Measurements from ENCODE around the gene R3HCC1L.

The R3HCC1L gene

DNA sequence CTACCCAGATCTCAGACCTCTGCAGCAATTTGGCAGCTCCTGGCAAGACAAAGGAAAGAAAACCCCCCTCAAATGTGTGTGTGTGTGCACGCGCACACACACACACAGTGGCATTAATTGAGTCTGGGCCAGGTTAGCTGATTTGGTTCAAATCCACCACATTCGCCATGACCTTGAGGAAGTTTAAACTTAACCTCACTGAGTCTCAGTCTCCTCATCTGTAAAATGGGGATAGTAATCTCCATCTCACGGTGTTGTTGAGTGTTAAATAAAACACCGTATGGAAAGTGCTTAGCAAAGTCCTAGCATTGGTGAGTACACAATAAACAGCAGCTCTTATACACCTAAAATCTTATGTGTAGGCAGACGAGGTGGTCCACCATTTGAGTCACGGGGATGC is 128.6 kb downstream of the R3HCC1L start:
- DNase-seq: no peak

- DNase-seq: no peak
Observed at GRCh38 chr10:98264378-98265065, 130.1 kb downstream of the R3HCC1L start.

GRCh38 chr10:98265403-98266378 is 131.2 kb downstream of the R3HCC1L start:
- no peak for DNase-seq

DNA sequence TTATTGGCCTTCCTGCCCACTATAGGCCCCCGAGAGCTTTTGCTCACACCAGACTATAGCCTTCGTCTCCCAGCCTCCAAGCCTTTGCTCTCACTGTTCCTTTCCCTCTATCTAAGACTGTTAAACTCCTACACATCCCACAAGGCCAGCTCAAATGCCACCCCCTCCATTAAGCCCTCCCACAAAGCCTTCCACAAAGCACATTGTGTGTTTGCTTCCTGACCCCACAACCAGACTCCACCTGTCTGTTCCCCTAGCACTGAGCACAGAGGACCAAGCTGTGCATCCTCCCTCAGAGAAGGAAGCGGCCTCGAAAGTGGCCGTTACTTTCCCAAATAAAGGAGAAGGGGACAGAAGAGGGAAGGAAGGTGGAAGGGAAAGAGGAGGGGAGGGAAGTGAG is 132.2 kb downstream of the R3HCC1L start:
- no peak for DNase-seq

DNA sequence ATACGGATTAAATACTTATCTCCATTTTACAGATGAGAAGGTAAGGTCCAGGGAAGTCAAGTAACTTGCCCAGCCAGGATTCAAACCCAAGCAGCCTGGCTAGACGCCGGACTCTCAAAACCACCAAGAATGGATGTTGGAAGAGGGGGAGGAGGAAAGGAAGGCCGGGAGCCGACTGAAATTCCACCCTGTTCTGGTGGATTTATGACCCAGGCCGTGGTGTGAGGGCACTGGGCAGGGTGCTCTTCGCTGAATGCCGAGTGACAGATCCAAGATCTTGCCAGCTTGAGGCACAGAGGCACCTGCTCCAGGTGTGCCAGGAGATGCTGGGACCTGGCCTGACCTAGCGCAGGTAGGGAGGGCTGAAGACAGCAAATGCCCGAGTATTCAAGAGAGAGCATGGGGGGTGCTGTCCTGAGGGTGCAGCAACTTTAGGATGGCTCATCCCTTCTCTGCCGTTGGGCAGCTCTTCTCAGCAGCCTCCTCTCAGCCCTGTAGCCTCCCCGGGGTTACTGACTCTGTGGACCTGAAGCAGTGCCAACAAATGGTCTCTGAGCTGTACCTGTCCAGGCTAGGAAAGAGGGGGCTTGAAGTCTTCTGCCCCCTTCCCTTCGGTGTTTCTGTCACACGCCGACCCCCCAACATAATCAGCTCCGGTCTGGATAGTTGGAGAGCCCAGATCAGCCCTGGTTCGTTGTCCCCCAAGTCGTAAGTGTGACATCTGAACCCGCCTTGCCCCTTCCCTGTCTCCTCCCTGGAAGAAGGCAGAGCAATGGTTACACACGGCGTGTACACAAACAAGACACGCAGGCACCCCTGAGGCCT is 132.8 kb downstream of the R3HCC1L start:
- no peak for DNase-seq

DNA sequence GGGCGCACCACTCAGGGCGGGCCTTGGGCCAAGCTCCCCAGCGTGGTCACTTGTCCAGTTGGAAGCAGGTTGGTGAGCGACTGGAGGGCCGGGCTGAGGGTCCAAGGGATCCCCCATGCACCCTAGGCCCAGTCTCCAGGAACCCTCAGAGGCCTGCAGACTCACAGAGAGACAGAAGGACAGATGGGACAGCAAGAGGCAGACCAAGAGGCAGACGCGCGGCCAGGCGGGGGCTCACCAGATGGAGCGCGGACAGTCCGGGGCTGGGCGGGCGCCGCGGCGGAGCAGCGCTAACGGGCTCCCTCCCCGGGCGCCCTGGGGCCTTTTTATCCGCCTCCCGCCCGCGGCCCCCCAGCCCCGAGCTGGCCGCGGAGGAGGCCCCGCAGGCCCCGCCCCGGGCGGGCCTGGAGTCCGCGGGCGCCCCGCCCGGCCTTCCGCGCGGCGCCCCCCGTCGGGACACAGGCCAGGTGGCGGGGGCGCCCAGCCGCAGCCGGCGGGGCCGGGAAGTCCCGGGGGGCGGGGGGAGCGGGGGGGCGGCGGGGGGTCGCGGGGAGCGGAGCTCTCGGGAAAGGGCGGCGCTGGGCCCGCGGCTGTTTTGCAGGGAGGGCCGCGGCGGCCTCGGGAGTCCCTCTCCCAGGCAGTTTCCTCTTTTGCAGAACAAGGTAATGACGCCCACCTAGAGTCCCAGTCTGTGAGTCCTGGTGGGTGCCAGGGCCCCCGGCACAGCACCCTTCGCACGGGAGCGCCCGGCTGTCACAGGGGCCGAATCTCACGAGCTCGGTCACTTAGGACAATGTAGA is 133.6 kb downstream of the R3HCC1L start, which contains the start of gene LOXL4:
Gene LOXL4 (minus strand): TSS at position 301 of the 800 bp plus-strand sequence. CDS start 5,175 bp downstream, outside the sequence.
- DNase-seq: no peak

DNA sequence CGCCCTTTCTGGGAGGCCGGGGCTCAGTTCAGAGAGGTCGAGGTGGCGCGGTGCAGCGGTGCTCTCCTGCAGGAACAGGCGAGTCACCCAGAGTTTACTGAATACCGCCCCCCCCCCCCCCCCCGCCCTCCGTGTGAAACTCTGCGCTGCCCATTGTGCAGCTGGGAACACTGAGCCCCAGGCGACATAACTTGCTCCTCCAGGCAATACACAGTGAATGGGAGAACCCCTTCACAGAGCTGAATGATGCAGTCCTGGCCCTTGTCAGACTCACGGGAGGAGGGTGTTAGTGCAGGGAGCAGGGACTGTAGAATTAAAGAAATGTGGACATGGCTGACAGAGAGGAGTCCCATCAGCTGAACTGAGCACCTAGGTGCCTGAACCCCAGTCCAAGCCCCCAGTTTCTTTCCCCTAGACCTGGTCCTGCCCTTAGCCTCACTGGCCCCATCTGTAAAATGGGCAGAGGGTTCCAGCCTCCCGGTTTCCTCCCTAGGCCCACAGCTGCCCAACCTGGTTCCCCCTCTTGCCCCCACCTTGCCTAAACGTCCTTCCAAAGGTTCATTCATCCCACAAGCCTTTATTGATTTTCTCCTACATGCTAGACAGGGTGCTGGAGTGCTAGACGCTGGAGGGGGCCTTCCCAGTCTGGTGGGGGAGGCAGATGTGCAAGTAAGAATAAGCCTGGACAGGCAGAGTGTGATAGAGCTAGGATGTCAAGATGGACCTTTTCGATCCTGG is 134.4 kb downstream of the R3HCC1L start:
- no peak for DNase-seq

GRCh38 chr10:98269435-98269912 is 135.0 kb downstream of the R3HCC1L start:
- no peak for DNase-seq

GRCh38 chr10:98270073-98270740 is 135.8 kb downstream of the R3HCC1L start:
- no peak for DNase-seq

- DNase-seq: no peak
Observed at GRCh38 chr10:98270786-98271185, 136.3 kb downstream of the R3HCC1L start.

GRCh38 chr10:98272245-98272644 is 137.8 kb downstream of the R3HCC1L start:
- no peak for DNase-seq

DNA sequence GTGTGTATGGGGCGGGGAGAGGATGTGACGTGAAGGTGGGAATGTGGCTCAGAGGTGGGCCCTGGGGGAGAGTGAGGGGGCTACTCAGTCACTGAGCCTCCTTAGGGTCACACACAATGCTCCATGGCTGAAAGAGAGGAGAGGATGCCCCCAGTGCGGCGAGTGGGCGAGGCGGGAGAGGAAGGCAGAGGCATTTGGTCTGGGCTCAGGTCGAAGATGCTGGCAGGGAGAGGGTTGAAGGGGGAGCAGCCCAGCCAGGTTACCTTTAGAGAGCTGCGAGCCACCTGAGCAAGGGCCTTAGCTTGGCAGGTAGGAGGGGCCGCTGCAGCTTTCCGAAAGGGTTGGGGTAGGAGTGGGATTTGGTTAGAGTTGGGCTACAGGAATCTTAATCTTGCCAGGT is 138.2 kb downstream of the R3HCC1L start:
- no peak for DNase-seq

DNA sequence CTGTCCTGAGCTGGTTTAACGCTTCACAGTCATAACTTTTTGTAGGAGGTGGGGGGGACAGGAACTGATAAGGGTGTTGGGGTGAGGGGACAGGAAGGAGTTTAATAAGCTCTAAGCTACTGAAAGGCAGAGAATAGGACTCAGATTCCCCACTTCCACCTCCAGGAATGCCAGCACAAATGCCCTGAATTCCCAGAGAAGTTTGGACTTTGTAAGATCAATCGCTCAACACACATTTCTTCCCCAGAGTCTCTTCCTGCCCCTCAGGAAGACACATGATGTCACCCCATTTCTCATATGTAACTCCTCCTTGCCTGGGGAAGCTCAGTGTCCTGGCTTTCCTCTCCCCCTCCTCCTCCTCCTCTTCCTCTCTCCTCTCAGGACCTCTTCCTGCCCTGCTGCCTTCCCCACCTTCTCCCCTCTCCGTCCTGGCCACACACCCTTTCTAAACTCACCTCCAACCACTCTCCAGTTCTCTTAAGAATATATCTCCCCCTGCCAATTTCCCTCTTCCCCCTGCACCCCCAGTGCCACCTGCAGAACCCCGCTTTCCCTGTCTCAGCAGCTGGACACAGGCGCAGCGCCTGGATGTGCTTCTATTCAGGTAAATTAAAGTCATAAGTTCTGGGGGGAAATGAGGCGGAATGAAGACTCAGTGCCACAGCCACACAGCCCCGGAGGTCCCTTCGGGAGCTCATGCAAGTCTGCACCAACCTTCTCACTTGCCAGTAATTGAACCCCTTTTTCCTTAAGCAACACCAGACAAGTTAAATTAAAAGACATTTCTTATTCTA is 138.8 kb downstream of the R3HCC1L start:
- no peak for DNase-seq

- no peak for DNase-seq
Observed at GRCh38 chr10:98274562-98274961, 140.1 kb downstream of the R3HCC1L start.

DNA sequence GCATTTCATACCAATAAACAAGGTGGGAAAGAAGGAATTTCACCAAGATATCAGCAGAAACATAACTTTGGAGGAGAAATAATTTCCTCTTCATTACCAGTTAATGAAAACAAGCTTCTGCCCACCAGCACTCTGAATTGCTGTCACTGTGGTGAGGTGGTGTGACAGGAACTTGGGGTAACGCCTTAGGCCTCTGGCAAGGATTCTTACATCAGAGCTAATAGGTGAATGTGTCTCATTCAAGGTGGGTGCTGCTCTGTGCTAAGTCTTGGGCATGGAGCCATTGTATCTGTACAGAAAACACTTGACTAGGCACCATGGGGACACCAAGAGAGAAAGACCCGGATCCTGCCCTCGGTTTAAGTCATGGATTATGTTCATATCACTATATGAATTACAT is 141.9 kb downstream of the R3HCC1L start:
- DNase-seq: no peak

DNA sequence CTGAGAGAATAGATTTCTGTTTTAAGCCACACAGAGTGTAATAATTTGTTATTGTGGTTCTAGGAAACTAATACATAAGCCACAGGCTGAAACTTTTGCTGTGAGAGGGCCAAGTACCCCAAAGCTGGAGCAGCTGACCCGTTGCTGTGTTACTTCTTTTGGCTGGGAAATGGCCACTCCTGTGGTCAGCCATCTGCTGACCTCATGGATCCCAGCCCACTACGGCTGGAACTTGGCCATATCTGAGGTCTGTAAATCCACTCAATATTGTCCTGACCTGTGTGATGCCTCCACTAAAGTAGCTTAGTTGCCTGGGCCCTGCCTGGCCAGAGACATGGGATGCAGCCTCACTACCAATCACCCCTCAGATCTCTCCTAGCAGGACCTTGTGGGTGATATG is 151.0 kb downstream of the R3HCC1L start:
- no peak for DNase-seq

DNA sequence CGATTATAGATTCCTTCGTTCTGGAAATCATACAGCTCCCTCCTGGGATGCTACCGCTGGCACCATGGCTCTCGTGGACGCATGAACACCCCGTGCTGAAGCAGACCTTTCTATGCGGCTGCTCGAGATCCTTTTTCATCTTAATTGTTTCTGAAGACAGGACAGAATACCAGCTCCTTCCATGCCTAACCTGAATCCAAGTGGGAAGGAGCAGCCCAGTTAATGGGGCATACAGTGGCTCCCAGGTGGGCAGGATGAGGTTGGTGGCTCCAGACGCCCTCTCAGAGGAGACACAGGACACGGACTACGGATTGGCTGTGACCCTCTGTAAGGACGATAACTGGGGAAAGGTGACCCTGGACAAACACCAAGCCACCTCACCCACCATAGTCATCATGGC is 152.0 kb downstream of the R3HCC1L start:
- no peak for DNase-seq

DNA sequence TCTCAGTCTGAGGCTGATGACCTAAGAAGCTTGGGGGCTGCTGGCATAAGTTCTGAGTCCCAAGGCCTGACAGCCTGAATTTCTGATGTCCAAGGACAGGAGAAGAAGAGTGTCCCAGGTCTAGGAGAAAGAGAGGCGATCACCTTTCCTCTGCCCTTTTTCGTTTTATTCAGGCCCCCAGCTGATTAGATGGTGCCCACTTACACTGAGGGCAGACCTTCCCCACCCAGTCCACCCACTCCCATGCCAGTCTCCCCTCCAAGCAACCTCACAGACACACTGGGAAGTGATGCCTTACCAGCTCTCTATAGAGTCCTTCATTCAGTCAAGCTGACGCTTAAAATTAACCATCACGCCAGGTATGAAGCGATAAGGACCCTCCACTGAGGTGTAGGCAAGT is 152.9 kb downstream of the R3HCC1L start:
- no peak for DNase-seq

DNA sequence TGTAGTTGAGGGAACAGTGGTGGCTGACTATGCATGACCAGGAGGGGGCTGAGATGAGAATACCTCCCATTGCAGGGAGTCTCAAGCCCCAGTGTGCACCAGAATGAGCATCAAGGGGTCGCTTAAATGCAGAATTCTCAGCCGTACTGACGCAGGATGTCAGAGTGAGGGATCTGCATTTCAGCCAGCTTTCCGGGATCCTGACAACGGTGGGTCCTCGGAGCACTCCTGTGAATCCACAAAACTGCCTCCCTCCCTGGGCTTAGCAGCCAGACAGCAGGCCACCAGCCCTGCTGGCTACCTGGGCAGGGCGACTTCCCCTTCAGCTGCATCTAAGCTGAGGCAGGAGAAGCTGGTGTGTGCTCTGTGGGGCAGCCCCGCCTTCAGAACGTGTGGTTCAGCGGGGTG is 155.3 kb downstream of the R3HCC1L start:
- no peak for DNase-seq

- DNase-seq: no peak
Observed at GRCh38 chr10:98292971-98293370, 158.5 kb downstream of the R3HCC1L start.
